Suprapubic skin (tissue), 4 donors: ENCODE results near the gene MMP17.

Experiments used
- CTCF ChIP-seq, 2 donors: fragments of 200-600 bp in 1 of 2; fragments of 450-650 bp in 1 of 2; sonication (generic) in 1 of 2; IDR thresholded peaks; one replicate each; pipeline ENCODE4 v1.5.1; 2016 to 2019; ENCODE audit warnings: antibody characterized with exemption in 2 of 2, mild to moderate bottlenecking in 1 of 2, moderate library complexity in 1 of 2
- EP300 ChIP-seq: sonication (generic); formaldehyde crosslinking; IDR thresholded peaks from one replicate; pipeline ENCODE4 v1.6.1; 2017; ENCODE audit warnings: antibody characterized with exemption
- POLR2A ChIP-seq, 2 donors: fragments of 450-650 bp; IDR thresholded peaks; one replicate each; pipeline ENCODE4 v1.6.1; 2017; ENCODE audit warnings: antibody characterized with exemption in 2 of 2, mild to moderate bottlenecking in 2 of 2, moderate library complexity in 2 of 2
- POLR2AphosphoS5 ChIP-seq, 3 donors: sonication (generic); formaldehyde crosslinking; IDR thresholded peaks; one replicate each; pipeline ENCODE4 v1.6.1; 2017; ENCODE audit warnings: antibody characterized with exemption in 3 of 3

GRCh38 chr12:131829791-131830334, 1.7 kb downstream of the MMP17 start:
- TF ChIP-seq CTCF (IDR thresholded peaks at IDR 0.05) (no peak), POLR2A (IDR thresholded peaks at IDR 0.05) (no peak), EP300 (no peak), POLR2AphosphoS5 (IDR thresholded peaks at IDR 0.05) (no peak)
